Esophagus squamous epithelium (tissue), 5 donors: ENCODE measurements around the gene PFKFB3. TPM values are rescaled to one million over a fixed set of nuclear protein-coding genes. Genes with fewer than 3 reads are reported as not detected.

ENCODE experiments used
- DNase-seq: peaks from one replicate; lab custom pipeline; 2025; lab: John Stamatoyannopoulos, UW
- H3K27ac ChIP-seq, 4 donors: fragments of 200-600 bp; sonication (generic); one replicate each; pipeline ENCODE4 v1.5.1; 2016 to 2019; ENCODE audit warnings: mild to moderate bottlenecking in 1 of 4
- H3K27me3 ChIP-seq, 4 donors: fragments of 200-600 bp; sonication (generic); 1 replicate in 3 of 4; 2 replicates in 1 of 4; pipeline versions ENCODE4 v1.5.1 to v1.6.0; 2017 to 2021; ENCODE audit warnings: antibody characterized with exemption in 1 of 4
- H3K36me3 ChIP-seq, 3 donors: fragments of 200-600 bp; sonication (generic); one replicate each; pipeline ENCODE4 v1.5.1; 2016 to 2019
- H3K4me1 ChIP-seq, 3 donors: fragments of 200-600 bp; sonication (generic); one replicate each; pipeline ENCODE4 v1.5.1; 2017 to 2019
- H3K4me3 ChIP-seq, 4 donors: fragments of 200-600 bp; sonication (generic); 1 replicate in 3 of 4; 2 replicates in 1 of 4; pipeline ENCODE4 v1.5.1; 2016 to 2019; ENCODE audit warnings: mild to moderate bottlenecking in 2 of 4, moderate library complexity in 1 of 4
- H3K9me3 ChIP-seq, 3 donors: fragments of 200-600 bp; sonication (generic); one replicate each; pipeline ENCODE4 v1.5.1; 2016 to 2019
- POLR2A ChIP-seq, 4 donors: fragments of 450-650 bp; IDR thresholded peaks; one replicate each; pipeline ENCODE4 v1.6.1; 2017; ENCODE audit warnings: antibody characterized with exemption in 4 of 4, mild to moderate bottlenecking in 4 of 4, moderate library complexity in 3 of 4
- WGBS, 2 donors: methylation state at CpG; one replicate each; pipeline ENCODE4 v1.1.5; 2018; 5-methylcytosine and 5-hydroxymethylcytosine counted together
- intact Hi-C: fragments of 100-400 bp; cut with DNase I; formaldehyde crosslinking; loops from one replicate; pipeline ENCODE4 v1.15.0; 2022
- total RNA-seq, 4 donors: library from RNA; depleted of rRNA; stranded (reverse); fragments of >200 nt; gene quantifications; one replicate each; pipeline ENCODE4 v1.1.0, GENCODE V29; 2016
- TF ChIP-seq, protein P1 (sequence below), 6 experiments: fragments of 450-650 bp in 4 of 6; fragments of 200-600 bp in 2 of 6; sonication (generic) in 2 of 6; IDR thresholded peaks; one replicate each; pipeline ENCODE4 v1.5.1; 2016 to 2019; ENCODE audit warnings: antibody characterized with exemption in 6 of 6, mild to moderate bottlenecking in 4 of 6, moderate library complexity in 4 of 6
- donor health status: DM: yes; HTN: yes; CAD: no.

PFKFB3 gene
- total RNA-seq, 4 donors from 2014 or later, result 17.1 to 37.8 (median 26.2) TPM

DNA sequence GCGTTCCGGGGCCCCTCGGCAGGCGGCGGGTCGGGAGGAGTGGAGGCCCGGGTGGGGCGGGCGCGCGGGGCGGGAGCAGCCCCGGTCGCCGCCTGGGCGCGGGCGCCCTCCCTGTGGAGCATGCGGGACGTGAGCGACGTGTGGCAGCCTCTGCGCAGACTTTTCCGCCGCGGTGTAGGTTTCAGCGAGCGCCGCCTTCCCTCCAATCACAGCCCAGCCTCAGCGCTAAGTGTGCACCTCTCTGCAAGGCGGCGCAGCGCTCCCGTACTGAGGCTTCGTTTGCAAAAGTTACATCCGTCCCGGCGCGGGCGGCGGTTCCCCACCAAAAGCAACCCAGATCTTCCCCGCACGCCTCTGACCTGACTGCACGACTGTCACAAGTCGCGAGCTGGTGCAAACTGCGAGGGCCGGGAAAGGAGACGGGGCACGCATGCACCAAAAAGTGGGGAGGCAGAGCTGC lies 1.2 kb upstream of the PFKFB3 start:
- H3K27ac ChIP-seq, result peak overlapping the region; percentile 82 to 98 (median 96)
- intact Hi-C loops, result loop anchor here (5.0 kb wide), 1 partner anchor 201 kb away; no protein-coding TSS in a partner anchor
- 0 to 10% methylated on average over 2 to 10 of the region's 50 CpGs for WGBS, 2 donors
- no peaks in the 10 kb centered on the region for H3K9me3 ChIP-seq
- peaks cover 27 to 84% (median 47%) of the 10 kb centered on the region in 3 donors for H3K4me1 ChIP-seq
- DNase-seq, result peak; percentile 22
- H3K27me3 ChIP-seq, result peaks cover 0 to 7% (median 0%) of the 10 kb centered on the region in 4 donors
- no peaks in the 10 kb centered on the region for H3K36me3 ChIP-seq
- TF ChIP-seq POLR2A (IDR thresholded peaks at IDR 0.05), result peak in 2 of 4 donors; percentile 21 to 60
- TF ChIP-seq, protein P1, sequence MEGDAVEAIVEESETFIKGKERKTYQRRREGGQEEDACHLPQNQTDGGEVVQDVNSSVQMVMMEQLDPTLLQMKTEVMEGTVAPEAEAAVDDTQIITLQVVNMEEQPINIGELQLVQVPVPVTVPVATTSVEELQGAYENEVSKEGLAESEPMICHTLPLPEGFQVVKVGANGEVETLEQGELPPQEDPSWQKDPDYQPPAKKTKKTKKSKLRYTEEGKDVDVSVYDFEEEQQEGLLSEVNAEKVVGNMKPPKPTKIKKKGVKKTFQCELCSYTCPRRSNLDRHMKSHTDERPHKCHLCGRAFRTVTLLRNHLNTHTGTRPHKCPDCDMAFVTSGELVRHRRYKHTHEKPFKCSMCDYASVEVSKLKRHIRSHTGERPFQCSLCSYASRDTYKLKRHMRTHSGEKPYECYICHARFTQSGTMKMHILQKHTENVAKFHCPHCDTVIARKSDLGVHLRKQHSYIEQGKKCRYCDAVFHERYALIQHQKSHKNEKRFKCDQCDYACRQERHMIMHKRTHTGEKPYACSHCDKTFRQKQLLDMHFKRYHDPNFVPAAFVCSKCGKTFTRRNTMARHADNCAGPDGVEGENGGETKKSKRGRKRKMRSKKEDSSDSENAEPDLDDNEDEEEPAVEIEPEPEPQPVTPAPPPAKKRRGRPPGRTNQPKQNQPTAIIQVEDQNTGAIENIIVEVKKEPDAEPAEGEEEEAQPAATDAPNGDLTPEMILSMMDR (IDR thresholded peaks at IDR 0.05), result peak in 1 of 6 experiments; percentile 12
- H3K4me3 ChIP-seq, result peak overlapping the region; percentile 65 to 90 (median 82)

DNA sequence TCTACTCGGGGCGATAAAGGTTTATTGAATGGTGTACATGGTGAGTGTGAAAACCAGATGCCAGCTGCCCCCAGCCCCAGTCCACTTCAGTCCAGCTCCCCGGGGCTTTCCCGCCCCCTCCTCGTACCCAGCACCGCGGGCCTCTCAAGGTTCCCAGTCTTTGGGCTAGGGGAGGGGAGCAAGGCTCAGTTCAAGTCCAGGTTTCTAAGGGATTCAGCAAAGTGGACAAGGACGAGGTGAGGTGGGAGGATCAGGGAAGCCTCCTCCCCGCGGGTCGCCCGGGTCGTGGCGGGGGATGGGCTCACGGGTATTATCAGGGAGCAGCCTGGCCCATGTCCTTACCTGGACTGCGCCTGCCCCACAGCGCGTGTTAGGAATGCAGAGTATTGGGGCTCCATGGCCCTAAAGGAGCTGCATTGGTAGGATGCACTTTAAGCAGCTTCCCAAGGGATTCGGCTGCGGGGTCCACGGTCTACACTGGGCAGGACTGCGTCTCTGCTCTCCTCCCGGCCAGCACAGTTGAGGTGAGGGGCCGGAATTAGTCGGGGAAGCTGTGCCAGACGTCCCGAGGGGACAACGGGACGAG lies 541 bp upstream of the PFKFB3 start:
- TF ChIP-seq, protein P1 (IDR thresholded peaks at IDR 0.05), result no peak
- TF ChIP-seq POLR2A (IDR thresholded peaks at IDR 0.05), result no peak
- no peak for DNase-seq
- Histone ChIP-seq H3K4me1 (peaks cover 27 to 78% (median 40%) of the 10 kb centered on the region in 3 donors), H3K36me3 (no peaks in the 10 kb centered on the region), H3K9me3 (no peaks in the 10 kb centered on the region), H3K4me3 (peak overlapping the region; percentile 65 to 90 (median 82)), H3K27ac (peak overlapping the region; percentile 82 to 98 (median 96)), H3K27me3 (peaks cover 0 to 7% (median 0%) of the 10 kb centered on the region in 4 donors)
- intact Hi-C loops, result loop anchor here (5.0 kb wide), 1 partner anchor 200 kb away; no protein-coding TSS in a partner anchor
- WGBS, 2 donors, result 0 to 1% methylated on average over 7 to 16 of the region's 29 CpGs

DNA sequence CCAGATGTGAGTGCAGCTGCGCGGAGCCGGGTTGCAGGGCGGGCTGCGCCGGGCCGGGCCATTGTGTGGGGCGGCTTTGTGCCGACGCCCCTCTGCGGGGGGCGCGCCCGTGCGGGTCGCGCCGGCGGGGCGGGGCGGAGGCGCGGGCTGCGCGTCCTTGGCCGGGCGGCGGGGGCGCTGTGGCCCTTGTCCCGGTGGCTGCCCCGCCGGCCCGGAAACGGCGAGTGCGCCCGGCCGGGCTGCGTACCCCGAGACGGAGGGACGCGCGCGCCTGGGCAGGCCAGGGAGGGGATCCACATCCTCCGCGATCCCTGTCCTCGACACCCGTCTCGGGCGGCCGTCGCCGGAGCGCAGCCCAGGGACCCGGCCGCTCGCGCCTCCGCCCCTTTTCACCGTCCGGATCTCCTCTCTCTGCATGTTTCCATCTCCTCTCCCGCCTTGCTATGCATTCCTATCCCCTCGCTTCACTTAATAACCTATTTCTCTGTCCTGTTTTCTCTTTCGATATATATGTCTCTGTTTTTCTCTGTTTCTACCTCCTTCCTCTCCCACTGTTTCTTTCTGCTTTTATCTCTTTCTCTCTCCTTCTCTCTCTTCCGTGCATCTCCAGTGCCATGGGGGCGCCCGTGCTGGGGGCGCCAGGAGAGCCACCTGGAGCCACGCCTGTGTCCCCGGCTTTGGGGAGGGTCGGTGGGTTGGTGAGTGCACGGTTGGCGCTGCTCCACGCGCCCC lies 765 bp downstream of the PFKFB3 start:
- peak overlapping the region; percentile 91 to 98 (median 96) for H3K27ac ChIP-seq
- H3K4me3 ChIP-seq, result peak overlapping the region; percentile 65 to 90 (median 82)
- peaks cover 27 to 78% (median 34%) of the 10 kb centered on the region in 3 donors for H3K4me1 ChIP-seq
- no peaks in the 10 kb centered on the region for H3K9me3 ChIP-seq
- TF ChIP-seq, protein P1 (IDR thresholded peaks at IDR 0.05), result peak in 5 of 6 experiments; percentile 19 to 62 (median 42)
- TF ChIP-seq POLR2A (IDR thresholded peaks at IDR 0.05), result no peak
- 0% methylated on average over 21 to 23 of the region's 76 CpGs for WGBS, 2 donors
- no peak for DNase-seq
- peaks cover 0 to 1% (median 0%) of the 10 kb centered on the region in 3 donors for H3K36me3 ChIP-seq
- intact Hi-C loops, result loop anchor here (5.0 kb wide), 1 partner anchor 199 kb away; no protein-coding TSS in a partner anchor
- peaks cover 0 to 7% (median 0%) of the 10 kb centered on the region in 4 donors for H3K27me3 ChIP-seq

DNA sequence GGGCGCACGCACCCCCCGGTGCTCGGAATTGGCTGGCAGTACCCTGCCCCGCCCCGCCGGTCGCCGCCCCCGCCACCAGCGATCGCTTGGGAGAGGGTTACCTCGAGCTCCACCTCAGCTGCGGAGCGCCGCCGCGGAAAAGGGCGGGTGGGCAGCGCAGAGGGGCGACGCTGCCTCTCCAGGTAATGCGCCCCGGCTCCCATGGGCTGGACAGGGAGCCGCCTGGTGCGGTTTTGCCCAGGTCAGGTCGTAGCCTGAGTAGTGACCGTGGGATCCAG lies 1.3 kb downstream of the PFKFB3 start:
- peak overlapping the region; percentile 65 to 90 (median 82) for H3K4me3 ChIP-seq
- intact Hi-C loops, result loop anchor here (5.0 kb wide), 1 partner anchor 198 kb away; no protein-coding TSS in a partner anchor
- H3K27me3 ChIP-seq, result peaks cover 0 to 7% (median 0%) of the 10 kb centered on the region in 4 donors
- peaks cover 27 to 80% (median 37%) of the 10 kb centered on the region in 3 donors for H3K4me1 ChIP-seq
- peaks cover 0 to 5% (median 0%) of the 10 kb centered on the region in 3 donors for H3K36me3 ChIP-seq
- TF ChIP-seq, protein P1 (IDR thresholded peaks at IDR 0.05), result no peak
- TF ChIP-seq POLR2A (IDR thresholded peaks at IDR 0.05), result no peak
- DNase-seq, result no peak
- peak overlapping the region; percentile 91 to 98 (median 96) for H3K27ac ChIP-seq
- WGBS, 2 donors, result 0% methylated on average over 8 of the region's 28 CpGs; no CpG with 5 or more reads in 1 of the 2 donors
- no peaks in the 10 kb centered on the region for H3K9me3 ChIP-seq
